HepG2 (cell line): ENCODE measurements around the gene NOTCH2. TPM values are rescaled to one million over a fixed set of nuclear protein-coding genes. Genes with fewer than 3 reads are reported as not detected.

Source experiments
- ATAC-seq: fragments of 200-7000 bp; cut with Tn5 transposase; 3 replicates; pipeline ENCODE4 v1.9.1; 2020; ENCODE audit warnings: mild to moderate bottlenecking, moderate library complexity
- BruUV-seq: library from RNA; stranded (reverse); fragments of 400-500 nt; replicated peaks from 2 replicates; lab custom pipeline; 2021; lab: Mats Ljungman, UMichigan
- CTCF ChIA-PET: fragments of 300-600 bp; formaldehyde crosslinking; extraction: SDS; loops from one replicate; lab custom pipeline; 2021; ENCODE audit warnings: low total read pairs, inconsistent platforms, low intra/inter-chr PET ratio; lab: Yijun Ruan, JAX
- POLR2A ChIA-PET: fragments of 350-600 bp; sonication (Branson Sonifier 250); formaldehyde crosslinking; loops from one replicate; lab custom pipeline; 2020; ENCODE audit warnings: antibody characterized with exemption, inconsistent platforms; lab: Yijun Ruan, JAX
- DNase-seq: peaks from one replicate; pipeline ENCODE4 v3.0.0-alpha.2; 2015; ENCODE audit warnings: low spot score
- FAIRE-seq: peaks from 3 replicates; lab custom pipeline; 2011; peaks lifted over from hg19 to GRCh38; lab: Jason Lieb, UNC
- H2AFZ ChIP-seq: one replicate; pipeline ENCODE4 v1.6.1; 2011; ENCODE audit warnings: low read length, inconsistent platforms
- H3K27ac ChIP-seq: fragments of 300-600 bp; 3 replicates; pipeline ENCODE4 v1.8.0; 2011; ENCODE audit warnings: mixed run types, mild to moderate bottlenecking, mixed read lengths, low read length, inconsistent platforms; ENCODE audit not compliant: insufficient read depth; ENCODE audit errors: extremely low read length
- H3K27me3 ChIP-seq, 2 experiments: fragments of 200-600 bp in 1 of 2; 2 replicates in 1 of 2; 3 replicates in 1 of 2; pipeline versions ENCODE4 v1.6.0 to v1.8.0; 2011; ENCODE audit warnings: low read length in 2 of 2, mild to moderate bottlenecking in 2 of 2, moderate library complexity in 2 of 2, inconsistent platforms in 1 of 2; ENCODE audit not compliant: insufficient read depth in 2 of 2, control insufficient read depth in 1 of 2
- H3K36me3 ChIP-seq, 2 experiments: fragments of 200-600 bp in 1 of 2; replicated peaks in 1 of 2; 2 replicates in 1 of 2; 3 replicates in 1 of 2; pipeline versions ENCODE4 v1.5.1 to v1.8.0; 2011; ENCODE audit warnings: low read length in 2 of 2, inconsistent platforms in 1 of 2; ENCODE audit not compliant: insufficient read depth in 2 of 2, control insufficient read depth in 1 of 2
- H3K4me1 ChIP-seq: 2 replicates; pipeline ENCODE4 v1.5.1; 2012; ENCODE audit warnings: low read length, inconsistent platforms; ENCODE audit not compliant: insufficient read depth
- H3K4me2 ChIP-seq: 2 replicates; pipeline ENCODE4 v1.6.0; 2011; ENCODE audit warnings: low read depth, low read length, inconsistent platforms
- H3K4me3 ChIP-seq, 3 experiments: fragments of 200-600 bp in 1 of 3; sonication (generic), shearing (Covaris generic) in 1 of 3; replicated peaks in 1 of 3; 2 replicates each; pipeline ENCODE4 v1.5.1; 2011 to 2016; ENCODE audit warnings: low read length in 3 of 3, inconsistent platforms in 2 of 3, low read depth in 2 of 3, mild to moderate bottlenecking in 2 of 3, control low read depth in 1 of 3, mixed read lengths in 1 of 3; ENCODE audit not compliant: insufficient read depth in 1 of 3
- H3K79me2 ChIP-seq: one replicate; pipeline ENCODE4 v1.6.1; 2011; ENCODE audit warnings: low read length, inconsistent platforms; ENCODE audit not compliant: insufficient read depth
- H3K9ac ChIP-seq: 2 replicates; pipeline ENCODE4 v1.6.0; 2011; ENCODE audit warnings: mild to moderate bottlenecking, low read depth, low read length, inconsistent platforms; ENCODE audit not compliant: insufficient read depth
- H3K9me3 ChIP-seq: 2 replicates; pipeline ENCODE4 v1.5.1; 2012; ENCODE audit warnings: mild to moderate bottlenecking, low read length
- H4K20me1 ChIP-seq: 2 replicates; pipeline ENCODE4 v1.6.0; 2011; ENCODE audit warnings: inconsistent platforms, mild to moderate bottlenecking, low read length, moderate library complexity; ENCODE audit not compliant: insufficient read depth
- FOXA1 ChIP-seq, 2 experiments: fragments of 450-650 bp in 1 of 2; sonication (generic) in 1 of 2; formaldehyde crosslinking in 1 of 2; IDR thresholded peaks; 2 replicates each; pipeline versions ENCODE4 v1.4.0 to v1.6.1; 2016 to 2020; ENCODE audit warnings: missing genetic modification reagents in 1 of 2
- HOXA3 ChIP-seq: sonication (generic); formaldehyde crosslinking; IDR thresholded peaks from 2 replicates; pipeline ENCODE4 v1.5.0; 2020; ENCODE audit warnings: missing genetic modification reagents
- KDM2A ChIP-seq: sonication (generic); formaldehyde crosslinking; IDR thresholded peaks from 2 replicates; pipeline ENCODE4 v1.4.0; 2020; ENCODE audit warnings: low read depth, missing genetic modification reagents, borderline replicate concordance
- MBD4 ChIP-seq: IDR thresholded peaks from 2 replicates; pipeline ENCODE4 v1.6.1; 2012; ENCODE audit warnings: low read length, inconsistent platforms, borderline replicate concordance
- NFE2L2 ChIP-seq: fragments of 150-350 bp; IDR thresholded peaks from 2 replicates; pipeline ENCODE4 v1.6.1; 2014; ENCODE audit warnings: low read length
- PITX1 ChIP-seq: sonication (generic); formaldehyde crosslinking; IDR thresholded peaks from 2 replicates; pipeline ENCODE4 v1.5.1; 2020; ENCODE audit warnings: mild to moderate bottlenecking, missing genetic modification reagents
- PLRG1 ChIP-seq: fragments of 450-650 bp; conservative IDR thresholded peaks from 2 replicates; pipeline ENCODE4 v1.6.1; 2016
- PLSCR1 ChIP-seq: sonication (generic); formaldehyde crosslinking; IDR thresholded peaks from 2 replicates; pipeline ENCODE4 v1.5.0; 2020; ENCODE audit warnings: missing genetic modification reagents, mild to moderate bottlenecking, borderline replicate concordance
- RORA ChIP-seq: sonication (generic); formaldehyde crosslinking; IDR thresholded peaks from 2 replicates; pipeline ENCODE4 v1.5.0; 2020; ENCODE audit warnings: mild to moderate bottlenecking, missing genetic modification reagents, moderate library complexity
- SMAD1 ChIP-seq: sonication (generic); formaldehyde crosslinking; IDR thresholded peaks from 2 replicates; pipeline ENCODE4 v1.4.0; 2020; ENCODE audit warnings: missing genetic modification reagents, low read depth, mild to moderate bottlenecking, borderline replicate concordance
- TEF ChIP-seq: sonication (generic); formaldehyde crosslinking; IDR thresholded peaks from 2 replicates; pipeline ENCODE4 v1.5.0; 2020; ENCODE audit warnings: missing genetic modification reagents
- YY1 ChIP-seq: IDR thresholded peaks from 2 replicates; pipeline ENCODE4 v1.6.1; 2011; ENCODE audit warnings: low read length, low read depth, moderate library complexity, mild to moderate bottlenecking; ENCODE audit not compliant: insufficient read depth, insufficient replicate concordance
- ZNF230 ChIP-seq: sonication (generic); formaldehyde crosslinking; IDR thresholded peaks from 2 replicates; pipeline ENCODE4 v1.4.0; 2020; ENCODE audit warnings: mild to moderate bottlenecking, missing genetic modification reagents
- ZNF282 ChIP-seq: fragments of 450-650 bp; IDR thresholded peaks from 2 replicates; pipeline ENCODE4 v1.6.1; 2018; ENCODE audit not compliant: partially characterized antibody
- ZNF3 ChIP-seq: IDR thresholded peaks from 2 replicates; pipeline ENCODE4 v1.7.0; 2017; ENCODE audit warnings: inconsistent platforms
- ZNF329 ChIP-seq: sonication (generic); formaldehyde crosslinking; IDR thresholded peaks from 2 replicates; pipeline ENCODE4 v1.9.0; 2021; ENCODE audit warnings: low read depth, mild to moderate bottlenecking, missing genetic modification reagents
- ZNF503 ChIP-seq: sonication (generic); formaldehyde crosslinking; IDR thresholded peaks from 2 replicates; pipeline ENCODE4 v1.4.0; 2020; ENCODE audit warnings: missing genetic modification reagents
- ZNF570 ChIP-seq: sonication (generic); formaldehyde crosslinking; IDR thresholded peaks from 2 replicates; pipeline ENCODE4 v1.4.0; 2020; ENCODE audit warnings: mild to moderate bottlenecking, missing genetic modification reagents, borderline replicate concordance
- ZNF652 ChIP-seq: IDR thresholded peaks from 2 replicates; pipeline ENCODE4 v1.6.1; 2016; ENCODE audit warnings: low read depth, borderline replicate concordance
- WGBS: methylation state at CpG from one replicate; pipeline ENCODE4 v1.1.6; 2017; ENCODE audit warnings: low lambda C conversion rate; 5-methylcytosine and 5-hydroxymethylcytosine counted together
- in situ Hi-C: cut with HindIII; loops from 2 replicates; pipeline ENCODE4 v1.10.0; 2017; ENCODE audit warnings: low pct_unique_long_range_greater_than_20kb; ENCODE audit not compliant: extremely low pct_ligation_motif_present
- intact Hi-C: fragments of 100-400 bp; cut with micrococcal nuclease; formaldehyde crosslinking; loops from one replicate; pipeline ENCODE4 v1.10.0; 2022; ENCODE audit not compliant: unreplicated experiment
- polyA plus RNA-seq, 8 experiments: library from polyadenylated mRNA; depleted of rRNA in 3 of 8; stranded (reverse) in 7 of 8; unstranded in 1 of 8; fragments of >200 nt; fragmentation: Illumina TruSeq in 4 of 8; extraction: Trizol in 4 of 8; gene quantifications; 2 replicates each; pipeline versions ENCODE4 v1.2.1 to v1.2.3, GENCODE V29; 2011 to 2016; ENCODE audit warnings: low read depth in 4 of 8, missing spikeins in 1 of 8, mixed read lengths in 1 of 8; ENCODE audit not compliant: insufficient read depth in 1 of 8
- total RNA-seq, 5 experiments: library from RNA; depleted of rRNA; stranded (reverse); fragments of >200 nt; fragmentation: Illumina TruSeq; extraction: Trizol; gene quantifications; 2 replicates each; pipeline ENCODE4 v1.2.3, GENCODE V29; 2016; ENCODE audit warnings: low read depth in 1 of 5

Gene NOTCH2
- total and polyA plus RNA-seq, 2 of the 13 experiments (the other 11 are each of a cell fraction or from before 2014, with no cell fraction given): 4.0 to 11.4 TPM

GRCh38 chr1:119946724-119947123, 122.7 kb downstream of the NOTCH2 start:
- no peak overlapping the region for H3K4me2 ChIP-seq
- BruUV-seq: no TSS peak
- DNase-seq: no peak
- FAIRE-seq: no peak
- H3K9ac ChIP-seq: no peak overlapping the region
- no peak for ATAC-seq
- peaks cover 4 to 5% of the 10 kb centered on the region in 2 experiments; a peak in 2 of 5 replicates for H3K36me3 ChIP-seq
- WGBS: 92% methylated on average over 1 of the region's 1 CpG
- no peak overlapping the region for H2AFZ ChIP-seq
- TF ChIP-seq SMAD1 (no peak), ZNF3 (CRISPR knock-in tag) (no peak), HOXA3 (CRISPR knock-in tag) (no peak), ZNF652 (CRISPR knock-in tag) (no peak), MBD4 (no peak), PITX1 (CRISPR knock-in tag) (no peak), ZNF230 (CRISPR knock-in tag) (no peak), TEF (CRISPR knock-in tag) (no peak), ZNF503 (CRISPR knock-in tag) (no peak), ZNF570 (CRISPR knock-in tag) (no peak), FOXA1 (IDR thresholded peaks at IDR 0.05) (no peak), FOXA1 (CRISPR knock-in tag; IDR thresholded peaks at IDR 0.05) (no peak), KDM2A (no peak), NFE2L2 (no peak), YY1 (no peak), PLRG1 (no peak), PLSCR1 (CRISPR knock-in tag) (no peak), RORA (CRISPR knock-in tag) (no peak), ZNF282 (no peak), ZNF329 (no peak)
- ChIA-PET CTCF (no interaction called here), POLR2A (no interaction called here)
- H3K79me2 ChIP-seq: no peaks in the 10 kb centered on the region
- no peaks in the 10 kb centered on the region for H3K9me3 ChIP-seq
- H3K27me3 ChIP-seq: no peaks in the 10 kb centered on the region
- H3K27ac ChIP-seq: no peak overlapping the region
- H3K4me3 ChIP-seq: no peak overlapping the region
- H3K4me1 ChIP-seq: no peaks in the 10 kb centered on the region
- in situ Hi-C loops: no loop called here
- no peaks in the 10 kb centered on the region for H4K20me1 ChIP-seq
- intact Hi-C loops: no loop called here
